ENCODE data around the gene TRAM2. TPM values are rescaled to one million over a fixed set of nuclear protein-coding genes. Genes with fewer than 3 reads are reported as not detected.
"Not testable (repeated sequence)": the region's sequence is repeated elsewhere in the genome, so short reads cannot be mapped to it uniquely, and the experiment has no call there.

The TRAM2 gene
- total RNA-seq, 1 experiment from 2014 or later = 58.5 TPM

- DNase-seq (ENCODE audit: low read depth) = no peak
Observed at GRCh38 chr6:52495922-52496321, 80.9 kb downstream of the TRAM2 start.

DNA sequence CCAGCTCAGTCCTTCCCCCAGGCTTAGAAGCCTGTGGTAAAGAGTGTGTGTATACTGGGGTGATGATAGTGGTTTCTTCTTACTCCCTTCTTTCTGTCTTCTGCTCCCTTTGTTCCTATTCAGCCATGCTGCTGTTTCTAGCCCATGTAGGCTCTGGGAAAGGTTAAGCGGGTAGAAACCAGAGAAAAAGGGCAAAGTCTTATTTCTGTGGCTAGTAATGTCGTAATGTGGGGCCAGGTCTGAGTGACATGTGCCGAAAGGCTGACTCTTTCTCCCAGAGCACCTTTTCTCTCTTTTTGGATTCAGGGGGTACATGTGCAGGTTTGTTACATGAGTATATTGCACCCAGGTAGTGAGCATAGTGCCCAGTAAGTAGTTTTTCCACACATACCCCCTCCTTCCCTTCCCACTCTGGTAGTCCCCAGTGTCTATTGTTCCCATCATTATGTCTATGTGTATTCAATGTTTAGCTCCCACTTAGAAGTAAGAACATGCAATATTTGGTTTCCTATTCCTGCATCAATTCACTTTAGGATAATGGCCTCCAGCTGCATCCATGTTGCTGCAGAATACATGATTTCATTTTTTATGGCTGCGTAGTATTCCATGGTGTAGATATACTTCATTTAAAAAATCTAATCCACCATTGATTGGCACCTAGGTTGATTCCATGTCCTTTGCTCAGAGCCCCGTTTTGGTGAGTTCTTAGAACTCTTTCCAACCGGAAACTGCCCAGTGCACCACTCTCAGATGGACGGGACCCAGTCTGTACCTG, 82.4 kb downstream of the TRAM2 start:
- no peak for DNase-seq (ENCODE audit: low read depth)

DNA sequence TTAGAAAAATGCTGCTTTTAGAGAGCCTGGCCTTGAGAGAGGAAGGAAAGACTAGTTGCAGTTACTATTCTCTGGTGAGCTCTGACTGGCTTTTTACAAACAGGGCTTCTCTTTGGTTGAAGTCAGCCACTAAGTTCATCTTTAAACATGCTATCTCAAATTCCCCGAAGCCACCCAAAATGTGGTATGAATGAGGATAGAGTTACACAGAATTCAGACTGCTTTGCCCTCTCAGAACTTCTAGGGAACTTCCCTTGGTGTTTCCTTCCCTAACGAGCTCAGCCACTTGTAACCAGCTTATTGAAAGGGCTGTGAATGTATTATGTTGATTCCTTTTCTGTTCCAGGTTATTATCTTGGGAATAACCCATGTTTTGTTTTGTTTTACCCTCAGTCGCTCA, 83.2 kb downstream of the TRAM2 start:
- no peak for DNase-seq (ENCODE audit: low read depth)

DNA sequence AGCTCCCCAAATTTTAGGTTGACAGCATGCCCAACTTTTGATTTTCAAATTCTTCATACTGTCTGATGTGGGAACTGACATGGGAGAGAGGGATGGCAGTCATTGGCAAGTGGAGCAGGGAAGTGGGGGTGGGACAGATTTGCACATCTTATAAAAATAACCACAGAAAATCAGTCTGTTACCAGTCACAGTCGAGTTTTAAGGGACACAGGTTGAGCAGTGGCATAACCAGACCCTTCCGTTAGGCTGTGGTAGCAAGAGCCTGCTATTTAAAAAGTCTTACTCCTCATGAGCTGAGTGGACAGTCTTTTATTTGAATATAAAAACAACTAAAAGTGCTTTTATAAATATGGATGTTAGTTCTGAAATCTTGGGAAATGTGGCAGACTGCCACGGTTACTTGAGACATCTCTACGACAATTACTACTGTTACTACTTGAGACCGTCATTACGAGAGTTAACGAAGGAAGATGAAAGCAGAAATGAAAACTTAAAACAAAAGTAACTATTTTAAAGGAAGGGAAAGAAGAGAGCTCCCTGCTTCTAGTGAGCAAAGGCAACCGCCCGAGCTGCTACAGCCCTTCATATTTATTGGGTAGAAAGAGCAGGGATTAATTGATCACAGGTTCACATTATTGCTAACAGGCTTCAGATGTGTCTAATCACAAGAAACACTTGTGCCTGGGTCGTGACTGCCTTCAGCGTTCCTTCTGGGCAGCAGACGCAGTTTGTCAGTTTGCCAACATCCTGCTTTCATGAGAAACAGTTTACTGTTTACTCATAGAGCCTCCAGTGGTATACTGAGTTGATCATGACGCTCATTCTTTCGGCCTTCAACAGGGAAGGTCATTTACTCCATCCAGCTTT, 85.4 kb downstream of the TRAM2 start:
- DNase-seq (ENCODE audit: low read depth) = no peak

GRCh38 chr6:52489881-52490280, 87.0 kb downstream of the TRAM2 start:
- DNase-seq (ENCODE audit: low read depth) = no peak

GRCh38 chr6:52483671-52484003, 93.2 kb downstream of the TRAM2 start:
- DNase-seq (ENCODE audit: low read depth) = no peak

GRCh38 chr6:52482903-52483670, 93.8 kb downstream of the TRAM2 start:
- no peak for DNase-seq (ENCODE audit: low read depth)

DNA sequence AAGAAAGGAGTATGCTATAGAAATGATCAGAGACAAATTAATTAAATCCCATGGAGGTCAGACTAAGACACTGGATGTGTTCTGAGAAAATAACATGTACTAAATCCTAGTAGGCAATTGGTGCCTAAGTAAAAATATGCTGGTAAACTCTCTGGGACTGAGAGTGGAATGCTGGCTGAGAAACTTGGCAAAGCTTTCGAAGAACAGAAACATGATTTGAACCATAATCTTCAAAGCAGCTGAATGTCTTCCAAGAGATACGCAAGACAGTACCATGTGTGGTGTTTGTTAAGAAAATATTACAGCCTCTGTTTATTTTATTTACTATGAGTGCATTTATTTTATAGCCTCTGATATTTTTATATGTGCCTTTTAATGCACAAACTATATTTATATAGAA, 101.6 kb downstream of the TRAM2 start:
- no peak for DNase-seq (ENCODE audit: low read depth)

DNA sequence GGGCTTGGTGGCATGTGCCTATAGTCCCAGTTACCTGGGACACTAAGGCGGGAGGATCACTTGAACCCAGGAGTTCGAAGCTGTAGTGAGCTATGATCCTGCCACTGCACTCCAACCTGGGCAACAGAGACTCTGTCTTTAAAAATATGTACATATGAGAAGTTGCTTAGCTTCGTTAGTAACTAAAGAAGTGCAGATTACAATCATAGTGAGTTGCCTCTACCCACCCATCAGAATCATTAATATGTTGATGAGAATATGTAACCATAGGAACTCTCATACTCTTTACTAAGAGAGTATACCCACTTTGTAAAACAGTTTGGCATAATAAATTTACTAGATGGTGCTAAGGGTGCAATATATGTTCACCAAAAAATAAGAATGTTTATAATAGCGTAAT, 102.7 kb downstream of the TRAM2 start:
- DNase-seq (ENCODE audit: low read depth) = no peak

DNA sequence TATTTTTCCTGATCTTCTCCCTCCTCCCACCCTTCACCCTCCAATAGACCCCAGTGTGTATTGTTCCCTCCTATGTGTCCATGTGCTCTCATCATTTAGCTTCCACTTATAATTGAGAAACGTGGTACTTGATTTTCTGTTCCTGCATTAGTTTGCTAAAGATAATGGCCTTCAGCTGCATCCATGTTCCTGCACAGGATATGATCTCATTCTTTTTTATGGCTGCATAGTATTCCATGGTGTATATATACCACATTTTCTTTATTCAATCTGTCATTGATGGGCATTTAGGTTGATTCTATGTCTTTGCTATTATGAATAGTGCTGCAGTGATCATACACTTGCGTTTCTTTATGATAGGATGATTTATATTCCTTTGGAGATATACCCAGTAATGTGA, 115.7 kb downstream of the TRAM2 start:
- not testable (repeated sequence) for DNase-seq (ENCODE audit: low read depth)

DNA sequence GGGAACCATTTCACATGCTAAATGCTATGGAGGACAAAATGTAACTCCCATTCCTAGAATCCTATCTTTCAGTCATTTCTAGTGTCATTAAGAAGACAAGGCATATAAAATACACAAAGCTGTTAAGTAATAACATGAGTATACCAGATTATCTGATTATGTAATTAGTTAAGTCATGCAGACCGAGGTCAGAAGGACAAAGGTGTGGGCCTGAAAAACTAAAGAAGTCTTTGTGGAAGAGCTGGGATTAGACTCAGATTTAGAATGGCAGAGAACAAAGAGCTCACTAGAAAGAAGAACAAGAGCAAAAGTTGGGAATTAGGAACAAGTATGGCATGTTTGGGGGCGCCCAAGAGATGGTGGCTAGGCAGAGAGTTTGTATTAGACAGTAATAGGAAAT, 119.8 kb downstream of the TRAM2 start:
- no peak for DNase-seq (ENCODE audit: low read depth)

DNA sequence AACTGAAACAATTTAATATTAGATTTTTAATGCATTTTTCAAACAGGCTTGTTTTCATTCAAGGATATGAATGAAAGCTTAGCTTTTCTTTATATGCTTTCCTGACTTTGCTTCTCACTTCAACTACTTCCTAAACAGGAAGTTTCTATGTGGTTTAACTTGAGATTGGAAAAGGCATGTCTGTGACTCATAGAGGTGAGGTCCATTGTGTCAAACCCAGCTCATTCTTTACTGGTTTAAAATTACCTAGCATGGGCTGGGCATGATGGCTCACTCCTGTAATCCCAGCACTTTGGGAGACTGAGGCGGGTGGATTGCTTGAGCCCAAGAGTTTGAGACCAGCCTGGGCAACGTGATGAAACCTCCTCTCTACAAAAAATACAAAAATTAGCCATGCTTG, 122.3 kb downstream of the TRAM2 start:
- peak; percentile 88 for DNase-seq (ENCODE audit: low read depth)

Other genes with a start within 250 kb of the TRAM2 start
- gene PAQR8, start 214.9 kb downstream of the TRAM2 start, total RNA-seq (2014; rRNA removed; shearing (Covaris generic)) = 2.1 and 2.5 TPM in 2 replicates
- 10.2 and 13.6 TPM in 2 replicates for gene EFHC1, start 156.7 kb downstream of the TRAM2 start, total RNA-seq (2014; rRNA removed; shearing (Covaris generic))
- 48.9 and 50.5 TPM in 2 replicates for gene TMEM14A, start 94.1 kb upstream of the TRAM2 start, total RNA-seq (2014; rRNA removed; shearing (Covaris generic))
- gene GSTA2, start 186.4 kb upstream of the TRAM2 start, total RNA-seq (2014; rRNA removed; shearing (Covaris generic)) = not detected in 2 replicates
- not detected in 2 replicates for gene GSTA1, start 226.8 kb upstream of the TRAM2 start, total RNA-seq (2014; rRNA removed; shearing (Covaris generic))